GDM1 (cell line): ENCODE measurements around the gene PLK5.

ENCODE experiments used
- DNase-seq: peaks from one replicate; lab custom pipeline; 2025; lab: John Stamatoyannopoulos, UW

Gene PLK5

GRCh38 chr19:1577090-1577928 lies 53.4 kb downstream of the PLK5 start:
- no peak for DNase-seq

GRCh38 chr19:1577929-1578618 lies 54.2 kb downstream of the PLK5 start:
- no peak for DNase-seq

GRCh38 chr19:1579222-1579621 lies 55.3 kb downstream of the PLK5 start:
- DNase-seq = no peak

- no peak for DNase-seq
Measured at GRCh38 chr19:1580382-1580781, 56.5 kb downstream of the PLK5 start.

GRCh38 chr19:1580957-1581356 lies 57.1 kb downstream of the PLK5 start:
- no peak for DNase-seq

GRCh38 chr19:1582201-1582600 lies 58.3 kb downstream of the PLK5 start:
- no peak for DNase-seq

GRCh38 chr19:1584500-1585242 lies 60.8 kb downstream of the PLK5 start:
- no peak for DNase-seq

- DNase-seq = no peak
Measured at GRCh38 chr19:1585243-1585580, 61.3 kb downstream of the PLK5 start.
